SIG-M5 treated with dmso at 0.1 percent for 504 hours (cell line): Measurements from ENCODE around the gene BAIAP2L2.
"Not testable (repeated sequence)": the region's sequence is repeated elsewhere in the genome, so short reads cannot be mapped to it uniquely, and the experiment has no call there.

Experiments used
- DNase-seq: peaks from one replicate; lab custom pipeline; 2025; ENCODE audit not compliant: unreplicated experiment; lab: John Stamatoyannopoulos, UW

The BAIAP2L2 gene

GRCh38 chr22:38040953-38041759 lies 69.3 kb downstream of the BAIAP2L2 start:
- DNase-seq, result no peak

- DNase-seq, result no peak
Measured at GRCh38 chr22:38038890-38039812, 71.3 kb downstream of the BAIAP2L2 start.

- DNase-seq, result no peak
Measured at GRCh38 chr22:38038426-38038825, 72.1 kb downstream of the BAIAP2L2 start.

GRCh38 chr22:38037367-38038150 lies 72.9 kb downstream of the BAIAP2L2 start:
- not testable (repeated sequence) for DNase-seq

GRCh38 chr22:38036392-38037062 lies 74.0 kb downstream of the BAIAP2L2 start:
- DNase-seq, result no peak

- no peak for DNase-seq
Measured at GRCh38 chr22:38035530-38035885, 75.0 kb downstream of the BAIAP2L2 start.
